Keratinocyte (primary cell): ENCODE results near the gene MAGED4B. TPM values are rescaled to one million over a fixed set of nuclear protein-coding genes. Genes with fewer than 3 reads are reported as not detected.

Source experiments
- DNase-seq: peaks from one replicate; pipeline ENCODE4 v3.0.0-alpha.2; 2011; ENCODE audit warnings: low read depth, missing footprints, low spot score
- FAIRE-seq: peaks from 2 replicates; lab custom pipeline; 2011; peaks lifted over from hg19 to GRCh38; lab: Jason Lieb, UNC
- H2AFZ ChIP-seq: 2 replicates; pipeline ENCODE4 v1.6.0; 2012; ENCODE audit warnings: low read length, control low read depth, inconsistent platforms; ENCODE audit not compliant: control insufficient read depth
- H3K27ac ChIP-seq: 2 replicates; pipeline ENCODE4 v1.5.1; 2011; ENCODE audit warnings: low read length; ENCODE audit not compliant: control insufficient read depth, insufficient read depth
- H3K27me3 ChIP-seq: 3 replicates; pipeline ENCODE4 v1.6.0; 2011; ENCODE audit warnings: low read length; ENCODE audit not compliant: control insufficient read depth, insufficient read depth; ENCODE audit errors: extremely low read depth
- H3K36me3 ChIP-seq, 2 experiments: 2 replicates in 1 of 2; 3 replicates in 1 of 2; pipeline ENCODE4 v1.5.1; 2011; ENCODE audit warnings: low read length in 2 of 2, mild to moderate bottlenecking in 1 of 2; ENCODE audit not compliant: control insufficient read depth in 2 of 2, insufficient read depth in 2 of 2; ENCODE audit errors: extremely low read depth in 1 of 2
- H3K4me1 ChIP-seq: 3 replicates; pipeline ENCODE4 v1.5.1; 2011; ENCODE audit warnings: low read length; ENCODE audit not compliant: control insufficient read depth, insufficient read depth; ENCODE audit errors: extremely low read depth
- H3K4me2 ChIP-seq: 3 replicates; pipeline ENCODE4 v1.6.0; 2011; ENCODE audit warnings: low read depth, low read length; ENCODE audit not compliant: control insufficient read depth, insufficient read depth; ENCODE audit errors: extremely low read depth
- H3K4me3 ChIP-seq, 3 experiments: fragments of 200-600 bp in 1 of 3; sonication (generic) in 1 of 3; 2 replicates in 2 of 3; 3 replicates in 1 of 3; pipeline ENCODE4 v1.5.1; 2011 to 2016; ENCODE audit warnings: low read length in 3 of 3, mild to moderate bottlenecking in 3 of 3, control low read depth in 2 of 3, inconsistent platforms in 1 of 3, low read depth in 1 of 3, mixed read lengths in 1 of 3, mixed run types in 1 of 3, moderate library complexity in 1 of 3; ENCODE audit not compliant: control insufficient read depth in 2 of 3, insufficient read depth in 2 of 3; ENCODE audit errors: extremely low read depth in 1 of 3
- H3K79me2 ChIP-seq: 2 replicates; pipeline ENCODE4 v1.6.0; 2012; ENCODE audit warnings: low read length; ENCODE audit not compliant: control insufficient read depth, insufficient read depth
- H3K9ac ChIP-seq: 3 replicates; pipeline ENCODE4 v1.6.0; 2011; ENCODE audit warnings: low read length; ENCODE audit not compliant: control insufficient read depth, insufficient read depth; ENCODE audit errors: extremely low read depth
- H3K9me1 ChIP-seq: 3 replicates; pipeline ENCODE4 v1.6.0; 2011; ENCODE audit warnings: low read length; ENCODE audit not compliant: control insufficient read depth, insufficient read depth; ENCODE audit errors: extremely low read depth
- H3K9me3 ChIP-seq: 2 replicates; pipeline ENCODE4 v1.5.1; 2012; ENCODE audit warnings: low read depth, low read length; ENCODE audit not compliant: control insufficient read depth
- H4K20me1 ChIP-seq: 3 replicates; pipeline ENCODE4 v1.6.0; 2011; ENCODE audit warnings: low read length; ENCODE audit not compliant: control insufficient read depth, insufficient read depth; ENCODE audit errors: extremely low read depth
- CTCF ChIP-seq, 3 experiments: IDR thresholded peaks in 1 of 3; conservative IDR thresholded peaks in 1 of 3; optimal IDR thresholded peaks in 1 of 3; 2 replicates in 2 of 3; 3 replicates in 1 of 3; pipeline versions ENCODE3 to v1.5.1; 2011; ENCODE audit warnings: low read length in 3 of 3, mild to moderate bottlenecking in 3 of 3, moderate library complexity in 2 of 3, control low read depth in 1 of 3, inconsistent platforms in 1 of 3; ENCODE audit not compliant: insufficient read depth in 2 of 3; ENCODE audit errors: extremely low read depth in 1 of 3
- EZH2 ChIP-seq: IDR thresholded peaks from one replicate; pipeline ENCODE4 v1.6.1; 2012; ENCODE audit warnings: inconsistent platforms, mild to moderate bottlenecking, low read length, moderate library complexity
- dilution Hi-C: fragments of 300-500 bp; cut with MboI; formaldehyde crosslinking; loops from one replicate; pipeline ENCODE4 v1.7.0; 2020; ENCODE audit warnings: low sequenced_read_pairs; ENCODE audit not compliant: extremely low pct_ligation_motif_present
- polyA plus RNA-seq, 5 experiments: library from polyadenylated mRNA; depleted of rRNA in 3 of 5; stranded (reverse) in 3 of 5; stranded (forward) in 1 of 5; unstranded in 1 of 5; fragments of >200 nt; gene quantifications; 1 replicate in 1 of 5; 2 replicates in 3 of 5; 3 replicates in 1 of 5; pipeline versions ENCODE4 v1.2.1 to v1.2.3, GENCODE V29; 2011 to 2012; ENCODE audit warnings: missing spikeins in 2 of 5, low read depth in 1 of 5, low replicate concordance in 1 of 5
- small RNA-seq, 3 experiments: library from RNA; depleted of rRNA; stranded (forward); fragments of <200 nt; gene quantifications; one replicate each; pipeline ENCODE3, GENCODE V24; 2012; ENCODE audit warnings: low read depth in 3 of 3, low replicate concordance in 1 of 3; ENCODE audit not compliant: insufficient read length in 3 of 3

MAGED4B gene
- polyA plus RNA-seq, 1 donor (not counting 4 experiments of a cell fraction or from before 2014, with no cell fraction given): 0.05 TPM

GRCh38 chrX:52015794-52016193 lies 53.2 kb downstream of the MAGED4B start:
- TF ChIP-seq CTCF (optimal IDR thresholded peaks at IDR 0.05 in 1 of 3, IDR thresholded peaks at IDR 0.05 in 1 of 3, conservative IDR thresholded peaks at IDR 0.05 in 1 of 3; ENCODE audit: extremely low read depth in 1 of 3, insufficient read depth in 2 of 3, low read length in 3 of 3) (no peak), EZH2 (no peak)
- Histone ChIP-seq H3K36me3 (no peaks in the 10 kb centered on the region), H3K9me3 (no peaks in the 10 kb centered on the region), H3K27me3 (no peaks in the 10 kb centered on the region), H3K27ac (no peak overlapping the region), H3K79me2 (no peaks in the 10 kb centered on the region), H4K20me1 (no peaks in the 10 kb centered on the region), H3K4me3 (no peak overlapping the region), H2AFZ (no peak overlapping the region), H3K9ac (no peak overlapping the region), H3K4me1 (no peaks in the 10 kb centered on the region), H3K9me1 (no peaks in the 10 kb centered on the region), H3K4me2 (no peak overlapping the region)
- FAIRE-seq (no peak), DNase-seq (no peak)
- dilution Hi-C loops: no loop called here

Small RNA genes lying within 50 kb of the gene (small RNA-seq; reads per million reads assigned to genes)
- 0 reads per million in 3 experiments for gene SNORA11E

Other genes starting within 250 kb of the MAGED4B start
- gene MAGED1, start 175.6 kb downstream of the MAGED4B start, polyA plus RNA-seq: 49.4 to 136 TPM (median 74.8 TPM) in 3 replicates
- 0.06 TPM in 1 of 3 replicates, not detected in the others for gene MAGED4, start 115.7 kb upstream of the MAGED4B start, polyA plus RNA-seq